Prostate gland (tissue), 2 donors: Measurements from ENCODE around the gene KLK1.

ENCODE experiments used
- CTCF ChIP-seq, 4 experiments: fragments of 200-600 bp in 2 of 4; fragments of 450-650 bp in 2 of 4; sonication (generic) in 2 of 4; IDR thresholded peaks; 1 replicate in 3 of 4; 2 replicates in 1 of 4; pipeline ENCODE4 v1.5.1; 2016 to 2019; ENCODE audit warnings: antibody characterized with exemption in 4 of 4, mild to moderate bottlenecking in 2 of 4, moderate library complexity in 2 of 4
- POLR2A ChIP-seq: fragments of 450-650 bp; IDR thresholded peaks from one replicate; pipeline ENCODE4 v1.6.1; 2016; ENCODE audit warnings: antibody characterized with exemption, mild to moderate bottlenecking
- POLR2AphosphoS5 ChIP-seq: sonication (generic); formaldehyde crosslinking; IDR thresholded peaks from one replicate; pipeline ENCODE4 v1.6.1; 2017; ENCODE audit warnings: antibody characterized with exemption

GRCh38 chr19:50793558-50794065 lies 30.0 kb downstream of the KLK1 start:
- no peak for TF ChIP-seq CTCF (IDR thresholded peaks at IDR 0.05)
- no peak for TF ChIP-seq POLR2AphosphoS5
- no peak for TF ChIP-seq POLR2A
